ENCODE measurements around the gene S100A5. TPM values are rescaled to one million over a fixed set of nuclear protein-coding genes. Genes with fewer than 3 reads are reported as not detected.

The S100A5 gene
- total RNA-seq, 1 donor from 2014 or later = not detected

- no peak for TF ChIP-seq CTCF (IDR thresholded peaks at IDR 0.05; ENCODE audit: partially characterized antibody, unreplicated experiment)
- Mint-ChIP-seq H3K4me1 (ENCODE audit: low read depth, unreplicated experiment) (peaks cover 17% of the 10 kb centered on the region), H3K9me3 (ENCODE audit: unreplicated experiment) (peaks cover 7% of the 10 kb centered on the region), H3K27ac (ENCODE audit: unreplicated experiment) (no peak overlapping the region), H3K4me3 (ENCODE audit: unreplicated experiment) (no peak overlapping the region), H3K27me3 (ENCODE audit: unreplicated experiment) (peaks cover 9% of the 10 kb centered on the region), H3K36me3 (ENCODE audit: unreplicated experiment) (no peaks in the 10 kb centered on the region)
- DNase-seq = no peak
Observed at GRCh38 chr1:153546371-153546770, 5.6 kb upstream of the S100A5 start.

GRCh38 chr1:153545067-153546055, 4.6 kb upstream of the S100A5 start, which contains the start of gene S100A4:
S100A4 (minus strand) TSS chr1:153545806; CDS start chr1:153544794, 1,012 bp downstream.
- Mint-ChIP-seq H3K27ac (ENCODE audit: unreplicated experiment) (peak within 1 kb of the TSS; percentile 85), H3K4me1 (ENCODE audit: low read depth, unreplicated experiment) (peaks cover 15% of the 10 kb centered on the region), H3K4me3 (ENCODE audit: unreplicated experiment) (peak within 1 kb of the TSS; percentile 52), H3K27me3 (ENCODE audit: unreplicated experiment) (peaks cover 10% of the 10 kb centered on the region), H3K9me3 (ENCODE audit: unreplicated experiment) (peaks cover 7% of the 10 kb centered on the region), H3K36me3 (ENCODE audit: unreplicated experiment) (no peaks in the 10 kb centered on the region)
- no peak for TF ChIP-seq CTCF (IDR thresholded peaks at IDR 0.05; ENCODE audit: partially characterized antibody, unreplicated experiment)
- peak; percentile 77 for DNase-seq

GRCh38 chr1:153544453-153545066, 3.8 kb upstream of the S100A5 start:
- Mint-ChIP-seq H3K4me1 (ENCODE audit: low read depth, unreplicated experiment) (peaks cover 20% of the 10 kb centered on the region), H3K36me3 (ENCODE audit: unreplicated experiment) (no peaks in the 10 kb centered on the region), H3K27ac (ENCODE audit: unreplicated experiment) (peak overlapping the region; percentile 85), H3K4me3 (ENCODE audit: unreplicated experiment) (no peak overlapping the region), H3K9me3 (ENCODE audit: unreplicated experiment) (peaks cover 7% of the 10 kb centered on the region), H3K27me3 (ENCODE audit: unreplicated experiment) (peaks cover 10% of the 10 kb centered on the region)
- TF ChIP-seq CTCF (IDR thresholded peaks at IDR 0.05; ENCODE audit: partially characterized antibody, unreplicated experiment) = no peak
- no peak for DNase-seq

GRCh38 chr1:153543736-153544135, 3.0 kb upstream of the S100A5 start:
- H3K27ac Mint-ChIP-seq (ENCODE audit: unreplicated experiment) = no peak overlapping the region
- H3K4me1 Mint-ChIP-seq (ENCODE audit: low read depth, unreplicated experiment) = peaks cover 22% of the 10 kb centered on the region
- H3K27me3 Mint-ChIP-seq (ENCODE audit: unreplicated experiment) = peaks cover 10% of the 10 kb centered on the region
- peaks cover 6% of the 10 kb centered on the region for H3K9me3 Mint-ChIP-seq (ENCODE audit: unreplicated experiment)
- DNase-seq = no peak
- no peaks in the 10 kb centered on the region for H3K36me3 Mint-ChIP-seq (ENCODE audit: unreplicated experiment)
- TF ChIP-seq CTCF (IDR thresholded peaks at IDR 0.05; ENCODE audit: partially characterized antibody, unreplicated experiment) = no peak
- no peak overlapping the region for H3K4me3 Mint-ChIP-seq (ENCODE audit: unreplicated experiment)

Measured in glutamatergic neuron (in vitro differentiated cells).